ENCODE measurements around the gene MAFG.

DNA sequence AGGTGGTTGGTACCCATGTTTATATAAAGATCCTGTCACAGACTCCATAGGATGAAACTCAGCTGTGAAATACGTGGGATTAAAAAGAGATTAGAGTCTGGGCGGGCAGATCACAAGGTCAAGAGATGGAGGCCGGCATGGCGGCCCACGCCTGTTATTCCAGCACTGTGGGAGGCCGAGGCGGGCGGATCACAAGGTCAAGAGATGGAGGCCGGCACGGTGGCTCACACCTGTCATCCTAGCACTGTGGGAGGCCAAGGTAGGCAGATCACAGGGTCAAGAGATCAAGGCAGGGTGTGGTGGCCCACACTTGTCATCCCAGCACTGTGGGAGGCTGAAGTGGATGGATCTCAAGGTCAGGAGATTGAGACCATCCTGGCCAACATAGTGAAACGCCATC lies 32.1 kb downstream of the MAFG start:
- TF ChIP-seq, protein P1, sequence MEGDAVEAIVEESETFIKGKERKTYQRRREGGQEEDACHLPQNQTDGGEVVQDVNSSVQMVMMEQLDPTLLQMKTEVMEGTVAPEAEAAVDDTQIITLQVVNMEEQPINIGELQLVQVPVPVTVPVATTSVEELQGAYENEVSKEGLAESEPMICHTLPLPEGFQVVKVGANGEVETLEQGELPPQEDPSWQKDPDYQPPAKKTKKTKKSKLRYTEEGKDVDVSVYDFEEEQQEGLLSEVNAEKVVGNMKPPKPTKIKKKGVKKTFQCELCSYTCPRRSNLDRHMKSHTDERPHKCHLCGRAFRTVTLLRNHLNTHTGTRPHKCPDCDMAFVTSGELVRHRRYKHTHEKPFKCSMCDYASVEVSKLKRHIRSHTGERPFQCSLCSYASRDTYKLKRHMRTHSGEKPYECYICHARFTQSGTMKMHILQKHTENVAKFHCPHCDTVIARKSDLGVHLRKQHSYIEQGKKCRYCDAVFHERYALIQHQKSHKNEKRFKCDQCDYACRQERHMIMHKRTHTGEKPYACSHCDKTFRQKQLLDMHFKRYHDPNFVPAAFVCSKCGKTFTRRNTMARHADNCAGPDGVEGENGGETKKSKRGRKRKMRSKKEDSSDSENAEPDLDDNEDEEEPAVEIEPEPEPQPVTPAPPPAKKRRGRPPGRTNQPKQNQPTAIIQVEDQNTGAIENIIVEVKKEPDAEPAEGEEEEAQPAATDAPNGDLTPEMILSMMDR (IDR thresholded peaks at IDR 0.05; ENCODE audit: poor library complexity), result no peak
- no peak for TF ChIP-seq EZH2phosphoT487 (IDR thresholded peaks at IDR 0.05; ENCODE audit: low read depth, severe bottlenecking, unreplicated experiment)

All from hepatocyte (in vitro differentiated cells).